ENCODE data around the gene IL1A. TPM values are rescaled to one million over a fixed set of nuclear protein-coding genes. Genes with fewer than 3 reads are reported as not detected.

IL1A gene
- total and polyA plus RNA-seq, 2 donors (not counting 3 experiments of a cell fraction or from before 2014, with no cell fraction given), result 0.29 to 1.4 TPM

DNA sequence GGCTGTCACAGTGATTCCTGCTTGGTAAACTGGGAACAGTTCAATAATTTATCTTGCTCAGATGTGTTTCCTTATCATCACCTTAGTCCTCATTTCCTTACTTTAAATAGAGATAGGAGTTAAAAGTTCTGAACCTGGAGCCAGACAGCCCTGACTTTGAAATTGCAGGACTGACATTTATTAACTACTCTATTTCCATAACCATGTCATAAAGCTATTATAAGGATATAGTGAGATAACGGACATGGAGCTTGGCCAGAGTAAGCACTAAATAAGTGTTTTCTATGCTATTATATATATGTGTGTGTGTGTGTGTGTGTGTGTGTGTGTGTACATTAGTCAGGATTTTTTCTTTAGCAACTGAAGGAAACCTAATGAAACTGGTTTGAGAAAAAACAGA lies 50.4 kb downstream of the IL1A start:
- intact Hi-C loops (cut with micrococcal nuclease), result no loop called here
- CTCF ChIA-PET, result interaction anchor here (1.3 to 2.1 kb wide), 5 partner anchors 10 to 208 kb away, joined by 4 to 6 read pairs (median 5); no protein-coding TSS in a partner anchor
- Histone ChIP-seq H3K4me2 (ENCODE audit: insufficient read depth, low read length) (no peak overlapping the region), H3K79me2 (ENCODE audit: control insufficient read depth, insufficient read depth, low read length) (no peaks in the 10 kb centered on the region), H3K36me3 (ENCODE audit: control insufficient read depth in 2 of 2, extremely low read depth in 1 of 2, insufficient read depth in 2 of 2, low read length in 2 of 2) (no peaks in the 10 kb centered on the region), H3K9me3 (replicated peaks; ENCODE audit: control insufficient read depth, insufficient read depth, low read length) (no peaks in the 10 kb centered on the region), H4K20me1 (replicated peaks; ENCODE audit: control insufficient read depth, extremely low read depth, insufficient read depth, low read length) (no peaks in the 10 kb centered on the region), H2AFZ (ENCODE audit: low read depth, low read length) (no peak overlapping the region), H3K4me3 (replicated peaks in 1 of 3; ENCODE audit: insufficient read depth in 1 of 3, low read depth in 1 of 3, low read length in 3 of 3) (no peak overlapping the region), H3K27me3 (ENCODE audit: control insufficient read depth in 2 of 2, insufficient read depth in 2 of 2, low read length in 2 of 2) (no peaks in the 10 kb centered on the region), H3K4me1 (ENCODE audit: control insufficient read depth, extremely low read depth, insufficient read depth, low read length) (no peaks in the 10 kb centered on the region), H3K9ac (replicated peaks; ENCODE audit: extremely low read depth, insufficient read depth, low read length) (no peak overlapping the region), H3K27ac (ENCODE audit: insufficient read depth, low read depth, low read length) (no peak overlapping the region), H3K9me1 (replicated peaks; ENCODE audit: control insufficient read depth, extremely low read depth, insufficient read depth, low read length) (no peaks in the 10 kb centered on the region)
- POLR2A ChIA-PET, result no interaction called here
- FAIRE-seq, result no peak
- DNase-seq (ENCODE audit: low read depth, low spot score), result no peak
- no peak for TF ChIP-seq POLR2A (IDR thresholded peaks at IDR 0.05; ENCODE audit: low read depth, low read length)
- TF ChIP-seq MYC (IDR thresholded peaks at IDR 0.05; ENCODE audit: low read depth, low read length), result no peak
- TF ChIP-seq POLR2AphosphoS5 (IDR thresholded peaks at IDR 0.05; ENCODE audit: insufficient read depth, low read depth, low read length), result no peak
- TF ChIP-seq JUN (IDR thresholded peaks at IDR 0.05; ENCODE audit: borderline replicate concordance, insufficient read depth, insufficient read length, low read depth), result no peak
- no peak for TF ChIP-seq EZH2 (IDR thresholded peaks at IDR 0.05; ENCODE audit: borderline replicate concordance, low read depth, low read length, severe bottlenecking)
- TF ChIP-seq GATA2 (IDR thresholded peaks at IDR 0.05; ENCODE audit: insufficient read depth, insufficient read length, low read depth, low read length), result no peak
- no peak for TF ChIP-seq MAX (IDR thresholded peaks at IDR 0.05; ENCODE audit: insufficient read depth, insufficient read length)
- no peak for TF ChIP-seq FOS (IDR thresholded peaks at IDR 0.05; ENCODE audit: borderline replicate concordance, insufficient read depth, low read length)
- TF ChIP-seq, protein P1, sequence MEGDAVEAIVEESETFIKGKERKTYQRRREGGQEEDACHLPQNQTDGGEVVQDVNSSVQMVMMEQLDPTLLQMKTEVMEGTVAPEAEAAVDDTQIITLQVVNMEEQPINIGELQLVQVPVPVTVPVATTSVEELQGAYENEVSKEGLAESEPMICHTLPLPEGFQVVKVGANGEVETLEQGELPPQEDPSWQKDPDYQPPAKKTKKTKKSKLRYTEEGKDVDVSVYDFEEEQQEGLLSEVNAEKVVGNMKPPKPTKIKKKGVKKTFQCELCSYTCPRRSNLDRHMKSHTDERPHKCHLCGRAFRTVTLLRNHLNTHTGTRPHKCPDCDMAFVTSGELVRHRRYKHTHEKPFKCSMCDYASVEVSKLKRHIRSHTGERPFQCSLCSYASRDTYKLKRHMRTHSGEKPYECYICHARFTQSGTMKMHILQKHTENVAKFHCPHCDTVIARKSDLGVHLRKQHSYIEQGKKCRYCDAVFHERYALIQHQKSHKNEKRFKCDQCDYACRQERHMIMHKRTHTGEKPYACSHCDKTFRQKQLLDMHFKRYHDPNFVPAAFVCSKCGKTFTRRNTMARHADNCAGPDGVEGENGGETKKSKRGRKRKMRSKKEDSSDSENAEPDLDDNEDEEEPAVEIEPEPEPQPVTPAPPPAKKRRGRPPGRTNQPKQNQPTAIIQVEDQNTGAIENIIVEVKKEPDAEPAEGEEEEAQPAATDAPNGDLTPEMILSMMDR (IDR thresholded peaks at IDR 0.05; ENCODE audit: extremely low read depth in 1 of 2, insufficient read depth in 1 of 2, low read depth in 1 of 2, low read length in 2 of 2), result no peak
- dilution Hi-C loops (cut with MboI; ENCODE audit: extremely low pct_ligation_motif_present, low sequenced_read_pairs), result no loop called here
- no TSS peak for BruUV-seq (replicated peaks)

Data from endothelial cell of umbilical vein (primary cell).